SK-N-SH treated with all-trans-retinoic acid at 6 μM for 48 hours (cell line): ENCODE results near the gene ITPKA.

Experiments used
- RARB ChIP-seq: fragments of 250-450 bp; sonication (Bioruptor Pico); IDR thresholded peaks from 2 replicates; pipeline ENCODE4 v1.8.0; 2021; ENCODE audit warnings: mild to moderate bottlenecking, moderate library complexity
- ZFP3 ChIP-seq: fragments of 250-450 bp; sonication (Bioruptor Pico); IDR thresholded peaks from 2 replicates; pipeline ENCODE4 v1.5.0; 2020; ENCODE audit warnings: mild to moderate bottlenecking, moderate library complexity
- TF ChIP-seq, protein P1 (sequence below): fragments of 250-450 bp; sonication (Bioruptor Pico); IDR thresholded peaks from 2 replicates; pipeline ENCODE4 v1.5.1; 2020; ENCODE audit warnings: low read depth, mild to moderate bottlenecking, moderate library complexity
- TF ChIP-seq, protein P2 (sequence below): fragments of 250-450 bp; sonication (Bioruptor Pico); IDR thresholded peaks from 2 replicates; pipeline ENCODE4 v1.8.0; 2020; ENCODE audit warnings: mild to moderate bottlenecking, moderate library complexity, borderline replicate concordance

- TF ChIP-seq, protein P1, sequence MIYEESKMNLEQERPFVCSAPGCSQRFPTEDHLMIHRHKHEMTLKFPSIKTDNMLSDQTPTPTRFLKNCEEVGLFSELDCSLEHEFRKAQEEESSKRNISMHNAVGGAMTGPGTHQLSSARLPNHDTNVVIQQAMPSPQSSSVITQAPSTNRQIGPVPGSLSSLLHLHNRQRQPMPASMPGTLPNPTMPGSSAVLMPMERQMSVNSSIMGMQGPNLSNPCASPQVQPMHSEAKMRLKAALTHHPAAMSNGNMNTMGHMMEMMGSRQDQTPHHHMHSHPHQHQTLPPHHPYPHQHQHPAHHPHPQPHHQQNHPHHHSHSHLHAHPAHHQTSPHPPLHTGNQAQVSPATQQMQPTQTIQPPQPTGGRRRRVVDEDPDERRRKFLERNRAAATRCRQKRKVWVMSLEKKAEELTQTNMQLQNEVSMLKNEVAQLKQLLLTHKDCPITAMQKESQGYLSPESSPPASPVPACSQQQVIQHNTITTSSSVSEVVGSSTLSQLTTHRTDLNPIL (CRISPR knock-in tag), result no peak
- TF ChIP-seq RARB (CRISPR knock-in tag), result no peak
- TF ChIP-seq, protein P2, sequence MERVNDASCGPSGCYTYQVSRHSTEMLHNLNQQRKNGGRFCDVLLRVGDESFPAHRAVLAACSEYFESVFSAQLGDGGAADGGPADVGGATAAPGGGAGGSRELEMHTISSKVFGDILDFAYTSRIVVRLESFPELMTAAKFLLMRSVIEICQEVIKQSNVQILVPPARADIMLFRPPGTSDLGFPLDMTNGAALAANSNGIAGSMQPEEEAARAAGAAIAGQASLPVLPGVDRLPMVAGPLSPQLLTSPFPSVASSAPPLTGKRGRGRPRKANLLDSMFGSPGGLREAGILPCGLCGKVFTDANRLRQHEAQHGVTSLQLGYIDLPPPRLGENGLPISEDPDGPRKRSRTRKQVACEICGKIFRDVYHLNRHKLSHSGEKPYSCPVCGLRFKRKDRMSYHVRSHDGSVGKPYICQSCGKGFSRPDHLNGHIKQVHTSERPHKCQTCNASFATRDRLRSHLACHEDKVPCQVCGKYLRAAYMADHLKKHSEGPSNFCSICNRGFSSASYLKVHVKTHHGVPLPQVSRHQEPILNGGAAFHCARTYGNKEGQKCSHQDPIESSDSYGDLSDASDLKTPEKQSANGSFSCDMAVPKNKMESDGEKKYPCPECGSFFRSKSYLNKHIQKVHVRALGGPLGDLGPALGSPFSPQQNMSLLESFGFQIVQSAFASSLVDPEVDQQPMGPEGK (CRISPR knock-in tag), result no peak
- TF ChIP-seq ZFP3 (CRISPR knock-in tag), result no peak
Observed at GRCh38 chr15:41545218-41545617, 51.5 kb downstream of the ITPKA start.
